Astrocyte (in vitro differentiated cells and primary cell): ENCODE data around the gene TNFRSF4. TPM values are rescaled to one million over a fixed set of nuclear protein-coding genes. Genes with fewer than 3 reads are reported as not detected.

ENCODE experiments used
- DNase-seq: peaks from one replicate; pipeline ENCODE4 v3.0.0-alpha.2; 2010; ENCODE audit warnings: low read depth
- FAIRE-seq: peaks from 2 replicates; lab custom pipeline; 2011; peaks lifted over from hg19 to GRCh38; lab: Jason Lieb, UNC
- H2AFZ ChIP-seq: 2 replicates; pipeline ENCODE4 v1.6.0; 2012; ENCODE audit warnings: low read depth, low read length, inconsistent platforms
- H3K27ac ChIP-seq: 2 replicates; pipeline ENCODE4 v1.5.1; 2011; ENCODE audit warnings: low read depth, low read length, inconsistent platforms
- H3K27me3 ChIP-seq: 2 replicates; pipeline ENCODE4 v1.6.0; 2011; ENCODE audit warnings: low read length, inconsistent platforms; ENCODE audit not compliant: insufficient read depth
- H3K36me3 ChIP-seq: 2 replicates; pipeline ENCODE4 v1.5.1; 2011; ENCODE audit warnings: low read length, inconsistent platforms; ENCODE audit not compliant: insufficient read depth
- H3K4me1 ChIP-seq: 2 replicates; pipeline ENCODE4 v1.5.1; 2011; ENCODE audit warnings: low read length, inconsistent platforms; ENCODE audit not compliant: insufficient read depth
- H3K4me2 ChIP-seq: 2 replicates; pipeline ENCODE4 v1.6.0; 2012; ENCODE audit warnings: low read length, inconsistent platforms
- H3K4me3 ChIP-seq: 2 replicates; pipeline ENCODE4 v1.5.1; 2011; ENCODE audit warnings: low read depth, mild to moderate bottlenecking, low read length, inconsistent platforms; ENCODE audit not compliant: insufficient read depth
- H3K79me2 ChIP-seq: 2 replicates; pipeline ENCODE4 v1.6.0; 2012; ENCODE audit warnings: mild to moderate bottlenecking, low read length, inconsistent platforms; ENCODE audit not compliant: insufficient read depth
- H3K9ac ChIP-seq: 2 replicates; pipeline ENCODE4 v1.6.0; 2012; ENCODE audit warnings: mild to moderate bottlenecking, low read length, inconsistent platforms
- H3K9me3 ChIP-seq: 2 replicates; pipeline ENCODE4 v1.5.1; 2012; ENCODE audit warnings: low read depth, mild to moderate bottlenecking, low read length, inconsistent platforms; ENCODE audit not compliant: insufficient read depth
- H4K20me1 ChIP-seq: 2 replicates; pipeline ENCODE4 v1.6.0; 2012; ENCODE audit warnings: low read length, inconsistent platforms; ENCODE audit not compliant: insufficient read depth
- H3K27ac Mint-ChIP-seq: one replicate; pipeline ENCODE4 v1.8.0; 2021; ENCODE audit warnings: mild to moderate bottlenecking, mixed read lengths; ENCODE audit not compliant: unreplicated experiment
- H3K27me3 Mint-ChIP-seq: one replicate; pipeline ENCODE4 v1.8.0; 2021; ENCODE audit warnings: low read depth, mixed read lengths; ENCODE audit not compliant: unreplicated experiment
- H3K36me3 Mint-ChIP-seq: one replicate; pipeline ENCODE4 v1.8.0; 2021; ENCODE audit warnings: low read depth, mixed read lengths; ENCODE audit not compliant: unreplicated experiment
- H3K4me1 Mint-ChIP-seq: one replicate; pipeline ENCODE4 v1.8.0; 2021; ENCODE audit warnings: low read depth, mixed read lengths; ENCODE audit not compliant: unreplicated experiment
- H3K4me3 Mint-ChIP-seq: one replicate; pipeline ENCODE4 v1.8.0; 2021; ENCODE audit warnings: mild to moderate bottlenecking, moderate library complexity, mixed read lengths; ENCODE audit not compliant: unreplicated experiment
- H3K9me3 Mint-ChIP-seq: one replicate; pipeline ENCODE4 v1.8.0; 2021; ENCODE audit warnings: mild to moderate bottlenecking, mixed read lengths; ENCODE audit not compliant: unreplicated experiment
- EZH2 ChIP-seq: IDR thresholded peaks from 2 replicates; pipeline ENCODE4 v1.6.1; 2012; ENCODE audit warnings: mild to moderate bottlenecking, low read length, inconsistent platforms; ENCODE audit not compliant: insufficient read depth
- total RNA-seq: library from RNA; stranded (reverse); gene quantifications from 2 replicates; pipeline ENCODE4 v1.2.1, GENCODE V29; 2021
- TF ChIP-seq, protein P1 (sequence below): IDR thresholded peaks from 2 replicates; pipeline ENCODE4 v1.5.1; 2011; ENCODE audit warnings: low read depth, mild to moderate bottlenecking, inconsistent platforms, low read length, moderate library complexity; ENCODE audit not compliant: insufficient read depth

TNFRSF4 gene
- total RNA-seq, 1 donor from 2014 or later, result 0.41 TPM

DNA sequence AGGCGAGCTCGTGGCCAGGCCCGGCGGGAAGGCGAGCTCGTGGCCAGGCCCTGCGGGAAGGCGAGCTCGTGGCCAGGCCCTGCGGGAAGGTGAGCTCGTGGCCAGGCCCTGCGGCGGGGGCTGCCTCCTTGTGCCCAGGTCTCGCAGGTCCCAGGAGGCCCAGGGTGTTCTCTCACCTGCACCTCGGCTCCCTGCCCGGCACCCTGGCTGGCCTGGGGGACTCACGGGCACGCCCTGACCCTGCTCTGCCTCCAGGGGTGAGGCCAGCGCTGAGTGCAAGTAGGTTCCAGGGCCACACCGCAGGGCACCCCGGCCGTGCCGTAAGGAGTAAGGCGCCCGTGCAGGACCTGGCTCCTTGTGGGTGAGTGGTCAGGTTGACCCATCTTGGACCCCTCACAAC lies 13.4 kb upstream of the TNFRSF4 start:
- H3K4me2 ChIP-seq, result no peak overlapping the region
- peaks cover 69% of the 10 kb centered on the region for H4K20me1 ChIP-seq
- FAIRE-seq (no peak), DNase-seq (no peak)
- Mint-ChIP-seq H3K4me1 (peaks cover 7% of the 10 kb centered on the region), H3K4me3 (no peak overlapping the region), H3K36me3 (peaks cover 19% of the 10 kb centered on the region), H3K27ac (no peak overlapping the region), H3K9me3 (no peaks in the 10 kb centered on the region), H3K27me3 (no peaks in the 10 kb centered on the region)
- peaks cover 14% of the 10 kb centered on the region for H3K4me1 ChIP-seq
- no peaks in the 10 kb centered on the region for H3K27me3 ChIP-seq
- no peak overlapping the region for H2AFZ ChIP-seq
- no peak overlapping the region for H3K9ac ChIP-seq
- no peak for TF ChIP-seq EZH2
- TF ChIP-seq, protein P1, sequence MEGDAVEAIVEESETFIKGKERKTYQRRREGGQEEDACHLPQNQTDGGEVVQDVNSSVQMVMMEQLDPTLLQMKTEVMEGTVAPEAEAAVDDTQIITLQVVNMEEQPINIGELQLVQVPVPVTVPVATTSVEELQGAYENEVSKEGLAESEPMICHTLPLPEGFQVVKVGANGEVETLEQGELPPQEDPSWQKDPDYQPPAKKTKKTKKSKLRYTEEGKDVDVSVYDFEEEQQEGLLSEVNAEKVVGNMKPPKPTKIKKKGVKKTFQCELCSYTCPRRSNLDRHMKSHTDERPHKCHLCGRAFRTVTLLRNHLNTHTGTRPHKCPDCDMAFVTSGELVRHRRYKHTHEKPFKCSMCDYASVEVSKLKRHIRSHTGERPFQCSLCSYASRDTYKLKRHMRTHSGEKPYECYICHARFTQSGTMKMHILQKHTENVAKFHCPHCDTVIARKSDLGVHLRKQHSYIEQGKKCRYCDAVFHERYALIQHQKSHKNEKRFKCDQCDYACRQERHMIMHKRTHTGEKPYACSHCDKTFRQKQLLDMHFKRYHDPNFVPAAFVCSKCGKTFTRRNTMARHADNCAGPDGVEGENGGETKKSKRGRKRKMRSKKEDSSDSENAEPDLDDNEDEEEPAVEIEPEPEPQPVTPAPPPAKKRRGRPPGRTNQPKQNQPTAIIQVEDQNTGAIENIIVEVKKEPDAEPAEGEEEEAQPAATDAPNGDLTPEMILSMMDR, result no peak
- peaks cover 83% of the 10 kb centered on the region for H3K79me2 ChIP-seq
- H3K27ac ChIP-seq, result no peak overlapping the region
- H3K36me3 ChIP-seq, result peaks cover 3% of the 10 kb centered on the region
- H3K4me3 ChIP-seq, result no peak overlapping the region
- H3K9me3 ChIP-seq, result no peaks in the 10 kb centered on the region

DNA sequence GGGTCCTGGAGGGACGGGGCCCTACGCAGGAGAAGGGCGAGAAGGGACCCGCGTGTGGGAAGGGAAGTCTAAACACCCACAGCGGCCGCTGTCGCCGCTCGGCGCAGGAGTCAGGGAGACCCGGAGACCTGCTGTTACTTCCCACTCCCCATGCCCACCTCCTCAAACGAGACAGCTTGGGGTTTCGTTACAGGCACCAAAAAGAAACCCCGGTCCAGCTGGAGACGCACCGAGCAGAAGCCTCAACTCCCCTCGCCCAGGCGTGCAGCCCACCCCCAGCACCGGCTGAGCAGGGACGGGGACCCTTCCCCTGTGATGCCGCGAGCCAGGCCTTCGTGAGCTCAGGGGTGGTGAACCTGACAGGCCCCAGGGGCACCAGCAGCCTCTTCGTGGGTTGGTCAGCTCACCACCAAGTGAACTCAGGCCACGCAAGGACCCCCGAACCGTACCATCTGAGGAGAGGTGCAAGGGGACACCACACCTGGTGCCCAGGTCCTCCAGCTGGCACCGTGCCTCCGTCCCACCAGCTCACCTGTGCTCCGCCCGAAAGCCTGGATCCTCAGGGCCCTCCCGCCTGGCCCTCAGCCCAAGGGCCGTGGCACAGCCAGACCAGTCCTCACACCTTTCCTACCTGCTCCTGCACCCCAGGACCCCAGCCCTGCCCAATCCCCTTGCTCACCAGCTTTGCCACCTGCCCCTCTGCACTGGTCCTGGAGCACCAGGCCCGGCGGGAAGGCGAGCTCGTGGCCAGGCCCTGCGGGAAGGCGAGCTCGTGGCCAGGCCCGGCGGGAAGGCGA lies 12.8 kb upstream of the TNFRSF4 start:
- peaks cover 21% of the 10 kb centered on the region for H3K36me3 Mint-ChIP-seq
- peaks cover 3% of the 10 kb centered on the region for H3K36me3 ChIP-seq
- H4K20me1 ChIP-seq, result peaks cover 73% of the 10 kb centered on the region
- H3K4me1 ChIP-seq, result peaks cover 14% of the 10 kb centered on the region
- H3K27ac Mint-ChIP-seq, result no peak overlapping the region
- H3K4me3 ChIP-seq, result no peak overlapping the region
- no peak overlapping the region for H3K4me3 Mint-ChIP-seq
- no peaks in the 10 kb centered on the region for H3K27me3 ChIP-seq
- H2AFZ ChIP-seq, result no peak overlapping the region
- DNase-seq (no peak), FAIRE-seq (no peak)
- peaks cover 7% of the 10 kb centered on the region for H3K4me1 Mint-ChIP-seq
- no peak overlapping the region for H3K4me2 ChIP-seq
- no peaks in the 10 kb centered on the region for H3K9me3 Mint-ChIP-seq
- TF ChIP-seq, protein P1, result no peak
- TF ChIP-seq EZH2, result no peak
- H3K27ac ChIP-seq, result no peak overlapping the region
- no peaks in the 10 kb centered on the region for H3K9me3 ChIP-seq
- no peaks in the 10 kb centered on the region for H3K27me3 Mint-ChIP-seq
- no peak overlapping the region for H3K9ac ChIP-seq
- H3K79me2 ChIP-seq, result peaks cover 82% of the 10 kb centered on the region

DNA sequence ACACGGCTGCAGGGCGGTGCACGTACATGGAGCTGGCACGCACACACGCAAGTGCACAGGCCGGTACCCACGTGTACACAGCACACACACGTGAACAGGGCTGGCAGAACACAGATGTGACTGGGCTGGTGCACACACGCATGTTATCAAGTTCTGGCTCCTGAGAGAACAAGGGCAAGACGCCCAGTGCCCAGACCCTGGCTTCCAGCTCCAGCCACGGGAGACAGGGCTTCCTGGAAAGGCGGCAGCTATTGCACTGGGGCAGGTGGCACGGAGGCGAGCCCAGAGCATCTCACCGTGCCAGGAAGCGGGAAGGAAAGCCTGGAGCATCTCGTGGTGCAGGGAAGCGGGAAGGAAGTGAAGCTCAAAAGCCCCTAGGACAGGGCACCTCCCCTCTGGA lies 12.0 kb upstream of the TNFRSF4 start:
- Histone ChIP-seq H4K20me1 (peaks cover 74% of the 10 kb centered on the region), H3K27ac (no peak overlapping the region), H3K4me3 (no peak overlapping the region), H3K9ac (no peak overlapping the region), H3K9me3 (no peaks in the 10 kb centered on the region), H2AFZ (no peak overlapping the region), H3K4me2 (no peak overlapping the region), H3K27me3 (no peaks in the 10 kb centered on the region), H3K79me2 (peaks cover 74% of the 10 kb centered on the region), H3K36me3 (peaks cover 3% of the 10 kb centered on the region), H3K4me1 (peaks cover 11% of the 10 kb centered on the region)
- Mint-ChIP-seq H3K27ac (no peak overlapping the region), H3K27me3 (no peaks in the 10 kb centered on the region), H3K9me3 (no peaks in the 10 kb centered on the region), H3K4me3 (no peak overlapping the region), H3K36me3 (peaks cover 20% of the 10 kb centered on the region), H3K4me1 (peaks cover 7% of the 10 kb centered on the region)
- DNase-seq (no peak), FAIRE-seq (no peak)
- no peak for TF ChIP-seq EZH2
- TF ChIP-seq, protein P1, result no peak
